GM12878 (cell line): Measurements from ENCODE around the gene OR14I1. TPM values are rescaled to one million over a fixed set of nuclear protein-coding genes. Genes with fewer than 3 reads are reported as not detected.

ENCODE experiments used
- ATAC-seq: fragments of 200-7000 bp; cut with Tn5 transposase; 3 replicates; pipeline ENCODE4 v1.9.1; 2020; ENCODE audit warnings: mild to moderate bottlenecking, moderate library complexity
- BruUV-seq: library from RNA; stranded (reverse); fragments of 400-500 nt; replicated peaks from 2 replicates; lab custom pipeline; 2021; lab: Mats Ljungman, UMichigan
- CTCF ChIA-PET: fragments of 300-600 bp; sonication (Branson Sonifier 250); formaldehyde crosslinking; extraction: SDS; loops from one replicate; lab custom pipeline; 2021; ENCODE audit warnings: inconsistent platforms; lab: Yijun Ruan, JAX
- POLR2A ChIA-PET: fragments of 350-600 bp; formaldehyde crosslinking; extraction: SDS; loops from one replicate; lab custom pipeline; 2021; ENCODE audit warnings: inconsistent platforms; lab: Charles Lee
- RAD21 ChIA-PET: fragments of 300-600 bp; sonication (Branson Sonifier 250); formaldehyde crosslinking; loops from one replicate; lab custom pipeline; 2023; ENCODE audit warnings: antibody characterized with exemption; ENCODE audit not compliant: unreplicated experiment; lab: Charles Lee
- SMC1A ChIA-PET: fragments of 300-600 bp; sonication (Branson Sonifier 250); formaldehyde crosslinking; loops from one replicate; lab custom pipeline; 2023; ENCODE audit not compliant: unreplicated experiment, uncharacterized antibody; lab: Charles Lee
- DNase-seq: peaks from one replicate; pipeline ENCODE4 v3.0.0-alpha.2; 2011; ENCODE audit warnings: low read depth, low spot score
- FAIRE-seq: peaks from 3 replicates; lab custom pipeline; 2011; peaks lifted over from hg19 to GRCh38; lab: Jason Lieb, UNC
- H2AFZ ChIP-seq: 2 replicates; pipeline ENCODE4 v1.6.0; 2011; ENCODE audit warnings: low read depth, low read length, control low read depth; ENCODE audit not compliant: control insufficient read depth
- H3K27ac ChIP-seq: 2 replicates; pipeline ENCODE4 v1.5.1; 2011; ENCODE audit warnings: control low read depth; ENCODE audit not compliant: control insufficient read depth, insufficient read depth
- H3K27me3 ChIP-seq, 2 experiments: replicated peaks in 1 of 2; 2 replicates each; pipeline versions ENCODE4 v1.6.0 to v1.6.1; 2011; ENCODE audit warnings: low read length in 1 of 2; ENCODE audit not compliant: control insufficient read depth in 2 of 2, insufficient read depth in 2 of 2
- H3K36me3 ChIP-seq, 2 experiments: 2 replicates each; pipeline ENCODE4 v1.5.1; 2011; ENCODE audit warnings: low read length in 1 of 2; ENCODE audit not compliant: control insufficient read depth in 2 of 2, insufficient read depth in 2 of 2
- H3K4me1 ChIP-seq: 2 replicates; pipeline ENCODE4 v1.6.1; 2011; ENCODE audit warnings: mild to moderate bottlenecking, low read length, moderate library complexity, mixed read lengths; ENCODE audit not compliant: control insufficient read depth, insufficient read depth
- H3K4me2 ChIP-seq: 2 replicates; pipeline ENCODE4 v1.6.0; 2011; ENCODE audit warnings: control low read depth; ENCODE audit not compliant: control insufficient read depth, insufficient read depth
- H3K4me3 ChIP-seq: fragments of 200-600 bp; sonication (generic); 2 replicates; pipeline ENCODE4 v1.5.1; 2016
- H3K79me2 ChIP-seq: 2 replicates; pipeline ENCODE4 v1.6.0; 2011; ENCODE audit warnings: low read length; ENCODE audit not compliant: control insufficient read depth, insufficient read depth
- H3K9ac ChIP-seq: 2 replicates; pipeline ENCODE4 v1.8.0; 2011; ENCODE audit warnings: low read length, control low read depth, mixed read lengths; ENCODE audit not compliant: control insufficient read depth, insufficient read depth
- H3K9me3 ChIP-seq: replicated peaks from 3 replicates; pipeline ENCODE4 v1.5.1; 2011; ENCODE audit warnings: mild to moderate bottlenecking, low read length; ENCODE audit not compliant: control insufficient read depth, insufficient read depth
- H4K20me1 ChIP-seq: 2 replicates; pipeline ENCODE4 v1.6.0; 2011; ENCODE audit not compliant: control insufficient read depth, insufficient read depth
- CTCF ChIP-seq, 3 experiments: IDR thresholded peaks in 2 of 3; conservative IDR thresholded peaks in 1 of 3; 2 replicates each; pipeline ENCODE4 v1.5.1; 2011; ENCODE audit warnings: low read depth in 3 of 3, low read length in 3 of 3, mild to moderate bottlenecking in 3 of 3, control low read depth in 2 of 3, moderate library complexity in 2 of 3, inconsistent platforms in 1 of 3, mixed read lengths in 1 of 3; ENCODE audit not compliant: control insufficient read depth in 2 of 3, insufficient read depth in 1 of 3; ENCODE audit errors: extremely low read depth in 1 of 3
- EZH2 ChIP-seq: IDR thresholded peaks from 2 replicates; pipeline ENCODE4 v1.6.1; 2012; ENCODE audit warnings: low read depth, mild to moderate bottlenecking, control low read depth, inconsistent platforms, low read length, borderline replicate concordance; ENCODE audit not compliant: control insufficient read depth
- GATAD2B ChIP-seq: fragments of 450-650 bp; conservative IDR thresholded peaks from 2 replicates; pipeline ENCODE4 v1.6.1; 2017; ENCODE audit warnings: low read depth, mild to moderate bottlenecking, moderate library complexity
- MTA3 ChIP-seq: IDR thresholded peaks from 2 replicates; pipeline ENCODE4 v1.6.1; 2012; ENCODE audit warnings: low read length, inconsistent platforms, borderline replicate concordance
- NR2C1 ChIP-seq: fragments of 450-650 bp; IDR thresholded peaks from 2 replicates; pipeline ENCODE4 v1.6.1; 2017; ENCODE audit warnings: antibody characterized with exemption, mild to moderate bottlenecking, moderate library complexity
- POLR2A ChIP-seq: IDR thresholded peaks from 2 replicates; pipeline ENCODE4 v1.6.1; 2011; ENCODE audit warnings: low read depth, mild to moderate bottlenecking, low read length
- RBBP5 ChIP-seq: fragments of 200-600 bp; sonication (generic); conservative IDR thresholded peaks from 2 replicates; pipeline ENCODE4 v1.6.1; 2016
- RELA ChIP-seq: fragments of 450-650 bp; IDR thresholded peaks from 2 replicates; pipeline ENCODE4 v1.8.0; 2014; ENCODE audit warnings: borderline replicate concordance; ENCODE audit not compliant: partially characterized antibody
- SMC3 ChIP-seq: IDR thresholded peaks from 2 replicates; pipeline ENCODE4 v1.6.1; 2011; ENCODE audit warnings: low read length, improper control_type of control experiment, borderline replicate concordance
- SP1 ChIP-seq: IDR thresholded peaks from one replicate; pipeline ENCODE4 v1.6.1; 2011; ENCODE audit warnings: low read depth, low read length
- STAT1 ChIP-seq: fragments of 450-650 bp; conservative IDR thresholded peaks from 2 replicates; pipeline ENCODE4 v1.6.1; 2014; ENCODE audit warnings: antibody characterized with exemption, mild to moderate bottlenecking
- TBL1XR1 ChIP-seq: IDR thresholded peaks from 2 replicates; pipeline ENCODE4 v1.6.1; 2012; ENCODE audit warnings: low read depth, low read length, improper control_type of control experiment
- ZSCAN29 ChIP-seq: fragments of 450-650 bp; IDR thresholded peaks from 2 replicates; pipeline ENCODE4 v1.6.1; 2017; ENCODE audit warnings: mild to moderate bottlenecking, moderate library complexity
- WGBS: methylation state at CpG from one replicate; pipeline ENCODE4 v1.1.6; 2016; ENCODE audit warnings: low lambda C conversion rate; ENCODE audit not compliant: insufficient replicate concordance, insufficient coverage; ENCODE audit errors: missing lambda C conversion rate; 5-methylcytosine and 5-hydroxymethylcytosine counted together
- in situ Hi-C: fragments of 300-500 bp; cut with MboI; formaldehyde crosslinking; loops from 9 replicates; pipeline ENCODE4 v1.14.3; 2018; ENCODE audit warnings: mixed read lengths
- intact Hi-C: fragments of 100-400 bp; cut with micrococcal nuclease; formaldehyde crosslinking; loops from one replicate; pipeline ENCODE4 v1.14.2; 2022; ENCODE audit not compliant: unreplicated experiment
- polyA plus RNA-seq, 11 experiments: library from polyadenylated mRNA; depleted of rRNA in 4 of 11; unstranded in 6 of 11; stranded (reverse) in 5 of 11; fragments of >200 nt; fragmentation: Nextera tagmentation in 4 of 11; fragmentation: Illumina TruSeq in 1 of 11; extraction: Ambion mirVana in 4 of 11; extraction: Trizol in 1 of 11; gene quantifications; 1 replicate in 1 of 11; 2 replicates in 10 of 11; pipeline versions ENCODE4 v1.2.1 to v1.2.3, GENCODE V29; 2011 to 2016; ENCODE audit warnings: inconsistent platforms in 2 of 11, missing spikeins in 2 of 11, low read depth in 1 of 11
- total RNA-seq, 4 experiments: library from RNA; depleted of rRNA in 3 of 4; stranded (reverse); fragments of >200 nt in 3 of 4; fragmentation: Illumina TruSeq in 1 of 4; extraction: Trizol in 1 of 4; gene quantifications; 2 replicates each; pipeline versions ENCODE4 v1.2.1 to v1.2.3, GENCODE V29; 2013 to 2021
- TF ChIP-seq, protein P1 (sequence below): fragments of 450-650 bp; IDR thresholded peaks from 2 replicates; pipeline ENCODE4 v1.6.1; 2017; ENCODE audit warnings: mild to moderate bottlenecking, low read depth, inconsistent platforms; ENCODE audit not compliant: poor library complexity, severe bottlenecking

OR14I1 gene
- total and polyA plus RNA-seq, 10 of the 15 experiments (the other 5 are each of a cell fraction or from before 2014, with no cell fraction given) = 0.21 to 1.5 (median 0.79) TPM

DNA sequence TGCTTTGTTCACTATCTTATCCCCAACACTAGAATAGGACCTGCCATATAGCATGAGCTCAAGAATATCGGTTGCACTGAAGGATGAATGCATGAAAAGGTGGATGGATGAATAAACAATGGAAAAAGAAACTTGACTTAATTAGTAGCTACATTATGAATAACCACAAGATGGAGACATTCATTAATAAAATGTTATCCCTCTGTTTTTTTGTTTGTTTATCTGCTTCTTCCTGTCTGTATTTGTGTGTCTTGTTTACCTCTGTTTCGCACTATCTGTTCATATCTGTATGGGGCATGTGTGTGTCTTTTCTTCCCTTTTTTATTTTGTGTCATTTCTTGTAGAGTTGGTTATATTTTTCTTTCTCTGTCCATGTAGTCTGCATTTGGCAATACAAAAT lies 1.1 kb upstream of the OR14I1 start:
- ATAC-seq (no peak), FAIRE-seq (peak; percentile 54), DNase-seq (no peak)
- TF ChIP-seq SMC3 (peak; percentile 29; the same call in 1 of the 2 replicates), RELA (no peak), POLR2A (no peak), EZH2 (no peak), NR2C1 (no peak), ZSCAN29 (no peak), SP1 (no peak), GATAD2B (no peak), MTA3 (no peak), CTCF (IDR thresholded peaks at IDR 0.05 in 2 of 3, conservative IDR thresholded peaks at IDR 0.05 in 1 of 3; ENCODE audit: control insufficient read depth in 2 of 3, extremely low read depth in 1 of 3, insufficient read depth in 1 of 3, low read depth in 3 of 3, low read length in 3 of 3) (peak in 1 of 3 experiments; percentile 5; a peak in 1 of 6 replicates), STAT1 (no peak), TBL1XR1 (no peak), RBBP5 (no peak)
- TF ChIP-seq, protein P1, sequence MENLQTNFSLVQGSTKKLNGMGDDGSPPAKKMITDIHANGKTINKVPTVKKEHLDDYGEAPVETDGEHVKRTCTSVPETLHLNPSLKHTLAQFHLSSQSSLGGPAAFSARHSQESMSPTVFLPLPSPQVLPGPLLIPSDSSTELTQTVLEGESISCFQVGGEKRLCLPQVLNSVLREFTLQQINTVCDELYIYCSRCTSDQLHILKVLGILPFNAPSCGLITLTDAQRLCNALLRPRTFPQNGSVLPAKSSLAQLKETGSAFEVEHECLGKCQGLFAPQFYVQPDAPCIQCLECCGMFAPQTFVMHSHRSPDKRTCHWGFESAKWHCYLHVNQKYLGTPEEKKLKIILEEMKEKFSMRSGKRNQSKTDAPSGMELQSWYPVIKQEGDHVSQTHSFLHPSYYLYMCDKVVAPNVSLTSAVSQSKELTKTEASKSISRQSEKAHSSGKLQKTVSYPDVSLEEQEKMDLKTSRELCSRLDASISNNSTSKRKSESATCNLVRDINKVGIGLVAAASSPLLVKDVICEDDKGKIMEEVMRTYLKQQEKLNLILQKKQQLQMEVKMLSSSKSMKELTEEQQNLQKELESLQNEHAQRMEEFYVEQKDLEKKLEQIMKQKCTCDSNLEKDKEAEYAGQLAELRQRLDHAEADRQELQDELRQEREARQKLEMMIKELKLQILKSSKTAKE = no peak
- Histone ChIP-seq H3K79me2 (no peaks in the 10 kb centered on the region), H3K27me3 (no peaks in the 10 kb centered on the region), H3K9ac (no peak overlapping the region), H3K9me3 (no peaks in the 10 kb centered on the region), H3K4me1 (no peaks in the 10 kb centered on the region), H3K36me3 (no peaks in the 10 kb centered on the region), H2AFZ (no peak overlapping the region), H3K4me3 (no peak overlapping the region), H4K20me1 (no peaks in the 10 kb centered on the region), H3K27ac (no peak overlapping the region), H3K4me2 (no peak overlapping the region)
- SMC1A ChIA-PET = interaction anchor here (0.5 to 4.6 kb wide), 7 partner anchors 8 to 460 kb away, joined by 3 to 61 read pairs (median 3); no protein-coding TSS in a partner anchor
- WGBS = 50% methylated on average over 2 of the region's 2 CpGs
- RAD21 ChIA-PET = interaction anchor here (1.0 to 1.1 kb wide), 3 partner anchors 102 to 119 kb away, joined by 3 to 10 read pairs (median 4); no protein-coding TSS in a partner anchor
- BruUV-seq = no TSS peak
- intact Hi-C loops = no loop called here
- POLR2A ChIA-PET = interaction anchor here (0.7 kb wide), 1 partner anchor 102 kb away, joined by 3 read pairs; no protein-coding TSS in a partner anchor
- CTCF ChIA-PET = interaction anchor here (0.6 to 3.6 kb wide), 10 partner anchors 10 to 460 kb away, joined by 3 to 50 read pairs (median 3); no protein-coding TSS in a partner anchor
- in situ Hi-C loops = no loop called here
